A549 (cell line): ENCODE results near the gene PIGU. TPM values are rescaled to one million over a fixed set of nuclear protein-coding genes. Genes with fewer than 3 reads are reported as not detected.

Experiments used
- ATAC-seq, 2 experiments: fragments of 200-7000 bp in 1 of 2; fragments of >200 bp in 1 of 2; cut with Nextera tagmentation in 1 of 2; cut with Tn5 transposase in 1 of 2; 3 replicates each; pipeline versions ENCODE4 v1.8.0 to v1.9.1; 2018 to 2020; ENCODE audit warnings: mild to moderate bottlenecking in 1 of 2, moderate library complexity in 1 of 2
- CTCF ChIA-PET: fragments of 300-600 bp; sonication (Branson Sonifier 250); formaldehyde crosslinking; extraction: SDS; loops from one replicate; lab custom pipeline; 2021; ENCODE audit warnings: antibody characterized with exemption, inconsistent platforms; lab: Yijun Ruan, JAX
- POLR2A ChIA-PET: fragments of 350-600 bp; formaldehyde crosslinking; extraction: SDS; loops from one replicate; lab custom pipeline; 2021; ENCODE audit warnings: antibody characterized with exemption, inconsistent platforms; lab: Yijun Ruan, JAX
- DNase-seq, 2 experiments: peaks; one replicate each; pipeline versions ENCODE4 v3.0.0 to v3.0.0-alpha.2; 2011 to 2016; ENCODE audit warnings: low read depth in 1 of 2, low spot score in 1 of 2
- FAIRE-seq: peaks from 2 replicates; lab custom pipeline; 2011; peaks lifted over from hg19 to GRCh38; lab: Jason Lieb, UNC
- H3K27ac ChIP-seq, 2 experiments: fragments of >200 bp; sonication (Bioruptor Twin); formaldehyde crosslinking; 3 replicates each; pipeline ENCODE4 v1.5.1; 2016 to 2017
- H3K4me1 ChIP-seq: fragments of >200 bp; sonication (Bioruptor Twin); formaldehyde crosslinking; 3 replicates; pipeline ENCODE4 v1.6.1; 2016
- H3K4me2 ChIP-seq: fragments of >200 bp; sonication (Bioruptor Twin); formaldehyde crosslinking; 3 replicates; pipeline ENCODE4 v1.6.1; 2016
- H3K4me3 ChIP-seq: fragments of >200 bp; sonication (Bioruptor Twin); formaldehyde crosslinking; 3 replicates; pipeline ENCODE4 v1.5.1; 2016
- H3K9me3 ChIP-seq: fragments of >200 bp; sonication (Bioruptor Twin); formaldehyde crosslinking; 3 replicates; pipeline ENCODE4 v1.6.1; 2016
- BCL3 ChIP-seq: fragments of >200 bp; sonication (Bioruptor Twin); formaldehyde crosslinking; IDR thresholded peaks from 3 replicates; pipeline ENCODE4 v1.6.1; 2016
- CBX2 ChIP-seq: fragments of 200-600 bp; sonication (generic); IDR thresholded peaks from 2 replicates; pipeline ENCODE4 v1.6.1; 2016; ENCODE audit warnings: low read depth, mild to moderate bottlenecking, borderline replicate concordance
- CBX8 ChIP-seq: fragments of 200-600 bp; sonication (generic); IDR thresholded peaks from 2 replicates; pipeline ENCODE4 v1.6.1; 2016
- CEBPB ChIP-seq, 2 experiments: fragments of >200 bp in 1 of 2; sonication (Bioruptor Twin) in 1 of 2; formaldehyde crosslinking in 1 of 2; IDR thresholded peaks; 2 replicates each; pipeline ENCODE4 v1.6.1; 2012 to 2016
- CHD2 ChIP-seq: fragments of 150-350 bp; IDR thresholded peaks from 2 replicates; pipeline ENCODE4 v1.6.1; 2014; ENCODE audit warnings: low read length; ENCODE audit not compliant: partially characterized antibody
- CHD4 ChIP-seq: fragments of 200-600 bp; sonication (generic); IDR thresholded peaks from 2 replicates; pipeline ENCODE4 v1.6.1; 2016; ENCODE audit warnings: antibody characterized with exemption, mild to moderate bottlenecking, borderline replicate concordance
- EHMT2 ChIP-seq: fragments of 200-600 bp; sonication (generic); IDR thresholded peaks from 2 replicates; pipeline ENCODE4 v1.6.1; 2016; ENCODE audit warnings: antibody characterized with exemption, low read depth, mild to moderate bottlenecking, moderate library complexity
- EP300 ChIP-seq, 2 experiments: fragments of >200 bp; sonication (Bioruptor Twin); formaldehyde crosslinking; IDR thresholded peaks; 2 replicates in 1 of 2; 3 replicates in 1 of 2; pipeline ENCODE4 v1.6.1; 2016 to 2017
- ESRRA ChIP-seq: fragments of 150-350 bp; IDR thresholded peaks from 2 replicates; pipeline ENCODE4 v1.6.1; 2014; ENCODE audit warnings: mild to moderate bottlenecking, low read length, borderline replicate concordance
- FOSB ChIP-seq: fragments of 250-450 bp; sonication (Bioruptor Pico); IDR thresholded peaks from 2 replicates; pipeline ENCODE4 v1.5.0; 2020; ENCODE audit warnings: mild to moderate bottlenecking, moderate library complexity
- GATA3 ChIP-seq: IDR thresholded peaks from 2 replicates; pipeline ENCODE4 v1.6.1; 2012; ENCODE audit warnings: borderline replicate concordance
- HDAC2 ChIP-seq: fragments of 200-600 bp; sonication (generic); IDR thresholded peaks from 2 replicates; pipeline ENCODE4 v1.6.1; 2016
- HES2 ChIP-seq: fragments of >200 bp; sonication (Bioruptor Twin); formaldehyde crosslinking; IDR thresholded peaks from 2 replicates; pipeline ENCODE4 v1.6.1; 2016
- HEYL ChIP-seq: fragments of 250-450 bp; sonication (Bioruptor Pico); IDR thresholded peaks from 2 replicates; pipeline ENCODE4 v1.8.0; 2021; ENCODE audit warnings: mild to moderate bottlenecking, moderate library complexity
- HOXB13 ChIP-seq: fragments of 250-450 bp; sonication (Bioruptor Pico); IDR thresholded peaks from 2 replicates; pipeline ENCODE4 v1.5.0; 2020; ENCODE audit warnings: low read depth, mild to moderate bottlenecking, moderate library complexity
- JUNB ChIP-seq: fragments of >200 bp; sonication (Bioruptor Twin); formaldehyde crosslinking; IDR thresholded peaks from 2 replicates; pipeline ENCODE4 v1.6.1; 2016
- MAX ChIP-seq: IDR thresholded peaks from 2 replicates; pipeline ENCODE4 v1.6.1; 2012
- MYC ChIP-seq: IDR thresholded peaks from 2 replicates; pipeline ENCODE4 v1.6.1; 2012; ENCODE audit warnings: mild to moderate bottlenecking, inconsistent platforms, low read length, improper control_type of control experiment, borderline replicate concordance
- NFE2L2 ChIP-seq: fragments of 150-350 bp; conservative IDR thresholded peaks from 2 replicates; pipeline ENCODE4 v1.6.1; 2014; ENCODE audit warnings: low read length
- NPAS2 ChIP-seq: fragments of 250-450 bp; sonication (Bioruptor Pico); IDR thresholded peaks from 2 replicates; pipeline ENCODE4 v1.8.0; 2022; ENCODE audit warnings: mild to moderate bottlenecking, moderate library complexity, borderline replicate concordance
- PBX3 ChIP-seq: IDR thresholded peaks from 2 replicates; pipeline ENCODE4 v1.6.1; 2012
- PHF8 ChIP-seq: fragments of 200-600 bp; sonication (generic); IDR thresholded peaks from 2 replicates; pipeline ENCODE4 v1.6.1; 2016; ENCODE audit warnings: low read depth, mild to moderate bottlenecking, antibody characterized with exemption, moderate library complexity, borderline replicate concordance
- POLR2A ChIP-seq: IDR thresholded peaks from 2 replicates; pipeline ENCODE4 v1.6.1; 2012; ENCODE audit warnings: mild to moderate bottlenecking, low read length
- RARB ChIP-seq: fragments of 250-450 bp; sonication (Bioruptor Pico); IDR thresholded peaks from 2 replicates; pipeline ENCODE4 v1.8.0; 2021; ENCODE audit warnings: mild to moderate bottlenecking, moderate library complexity
- RNF2 ChIP-seq: fragments of 200-600 bp; sonication (generic); IDR thresholded peaks from 2 replicates; pipeline ENCODE4 v1.6.1; 2016; ENCODE audit warnings: low read depth, mild to moderate bottlenecking, antibody characterized with exemption, moderate library complexity, borderline replicate concordance
- SMC3 ChIP-seq: fragments of >200 bp; sonication (Bioruptor Twin); formaldehyde crosslinking; IDR thresholded peaks from 3 replicates; pipeline ENCODE4 v1.6.1; 2018; ENCODE audit warnings: inconsistent platforms
- SREBF2 ChIP-seq: fragments of 450-650 bp; IDR thresholded peaks from 2 replicates; pipeline ENCODE4 v1.6.1; 2014; ENCODE audit warnings: mild to moderate bottlenecking, moderate library complexity
- TFCP2L1 ChIP-seq: fragments of 250-450 bp; sonication (Bioruptor Pico); IDR thresholded peaks from 2 replicates; pipeline ENCODE4 v1.5.0; 2021; ENCODE audit warnings: mild to moderate bottlenecking
- ZSCAN20 ChIP-seq: fragments of 250-450 bp; sonication (Bioruptor Pico); IDR thresholded peaks from 2 replicates; pipeline ENCODE4 v1.8.0; 2022; ENCODE audit warnings: mild to moderate bottlenecking, moderate library complexity
- WGBS: methylation state at CpG from one replicate; pipeline ENCODE4 v1.1.6; 2017; ENCODE audit errors: missing lambda C conversion rate; 5-methylcytosine and 5-hydroxymethylcytosine counted together
- polyA plus RNA-seq, 4 experiments: library from polyadenylated mRNA; depleted of rRNA in 3 of 4; stranded (reverse); fragments of >200 nt; fragmentation: RNase III in 1 of 4; extraction: RNeasy Plus Mini Kit Qiagen cat#74134 plus additional on column Dnase treatment in 1 of 4; gene quantifications; 2 replicates in 3 of 4; 3 replicates in 1 of 4; pipeline ENCODE4 v1.2.3, GENCODE V29; 2011 to 2017

The PIGU gene
- polyA plus RNA-seq, 2 of the 4 experiments (the other 2 are of a cell fraction) = 27.8 to 103 TPM

- Histone ChIP-seq H3K4me3 (no peak overlapping the region), H3K27ac (no peak overlapping the region), H3K4me2 (no peak overlapping the region), H3K4me1 (peaks cover 11% of the 10 kb centered on the region; the same call in 2 of the 3 replicates), H3K9me3 (no peaks in the 10 kb centered on the region)
- 96% methylated on average over 2 of the region's 5 CpGs for WGBS
- ChIA-PET POLR2A (no interaction called here), CTCF (interaction anchor here (0.6 to 2.4 kb wide), 5 partner anchors 11 to 272 kb away, joined by 3 to 8 read pairs (median 3); no protein-coding TSS in a partner anchor)
- FAIRE-seq (no peak), DNase-seq (no peak), ATAC-seq (no peak)
- TF ChIP-seq HEYL = no peak
- TF ChIP-seq HDAC2 = no peak
- no peak for TF ChIP-seq POLR2A
- no peak for TF ChIP-seq JUNB
- no peak for TF ChIP-seq PHF8
- no peak for TF ChIP-seq HES2
- no peak for TF ChIP-seq CHD4
- no peak for TF ChIP-seq ESRRA
- TF ChIP-seq NPAS2 (CRISPR knock-in tag) = no peak
- TF ChIP-seq NFE2L2 = no peak
- TF ChIP-seq EP300 (IDR thresholded peaks at IDR 0.05) = no peak
- no peak for TF ChIP-seq CEBPB (IDR thresholded peaks at IDR 0.05)
These were observed 91.9 kb downstream of the PIGU start for GRCh38 chr20:34585019-34585418.

GRCh38 chr20:34583544-34583943 lies 93.3 kb downstream of the PIGU start:
- DNase-seq (no peak), FAIRE-seq (no peak), ATAC-seq (no peak)
- no peak overlapping the region for H3K4me2 ChIP-seq
- no peak overlapping the region for H3K27ac ChIP-seq
- H3K9me3 ChIP-seq = no peaks in the 10 kb centered on the region
- no peak overlapping the region for H3K4me3 ChIP-seq
- CTCF ChIA-PET = interaction anchor here (0.5 to 7.7 kb wide), 5 partner anchors 10 to 310 kb away, joined by 3 to 108 read pairs (median 3); partner anchors contain the start of gene TP53INP2
- peaks cover 15% of the 10 kb centered on the region; the same call in 2 of the 3 replicates for H3K4me1 ChIP-seq
- WGBS = 87% methylated on average over 6 of the region's 6 CpGs
- TF ChIP-seq MYC (no peak), SMC3 (no peak), RNF2 (no peak), TFCP2L1 (CRISPR knock-in tag) (no peak)
- POLR2A ChIA-PET = no interaction called here

GRCh38 chr20:34582911-34583310 lies 94.0 kb downstream of the PIGU start:
- Histone ChIP-seq H3K4me3 (no peak overlapping the region), H3K9me3 (no peaks in the 10 kb centered on the region), H3K27ac (no peak overlapping the region), H3K4me2 (no peak overlapping the region), H3K4me1 (peaks cover 15% of the 10 kb centered on the region; the same call in 2 of the 3 replicates)
- ATAC-seq (peak in 1 of 2 experiments; percentile 24; a peak in 2 of 6 replicates), DNase-seq (no peak), FAIRE-seq (no peak)
- CTCF ChIA-PET = interaction anchor here (0.5 to 7.7 kb wide), 7 partner anchors 9 to 392 kb away, joined by 3 to 108 read pairs (median 3); partner anchors contain the start of gene TP53INP2
- 74% methylated on average over 4 of the region's 4 CpGs for WGBS
- POLR2A ChIA-PET = no interaction called here
- no peak for TF ChIP-seq SMC3

- Histone ChIP-seq H3K4me1 (peaks cover 15% of the 10 kb centered on the region; the same call in 2 of the 3 replicates), H3K4me3 (no peak overlapping the region), H3K27ac (no peak overlapping the region), H3K9me3 (no peaks in the 10 kb centered on the region), H3K4me2 (no peak overlapping the region)
- CTCF ChIA-PET = interaction anchor here (0.9 to 7.7 kb wide), 4 partner anchors 19 to 392 kb away, joined by 3 to 108 read pairs (median 32); partner anchors contain the start of gene TP53INP2
- ATAC-seq = no peak
- 89% methylated on average over 4 of the region's 4 CpGs for WGBS
- FAIRE-seq = no peak
- DNase-seq = no peak
- POLR2A ChIA-PET = no interaction called here
- TF ChIP-seq HOXB13 (CRISPR knock-in tag) = no peak
- no peak for TF ChIP-seq EHMT2
- TF ChIP-seq ZSCAN20 (CRISPR knock-in tag) = no peak
- no peak for TF ChIP-seq SREBF2
- no peak for TF ChIP-seq GATA3
- TF ChIP-seq PBX3 = no peak
- no peak for TF ChIP-seq CHD2
- TF ChIP-seq FOSB = no peak
- no peak for TF ChIP-seq CBX2
- no peak for TF ChIP-seq MAX
- no peak for TF ChIP-seq CBX8
- TF ChIP-seq RARB (CRISPR knock-in tag) = no peak
- no peak for TF ChIP-seq BCL3
These were observed 94.7 kb downstream of the PIGU start for GRCh38 chr20:34582221-34582620.
